ENCODE measurements around the gene CTSD. TPM values are rescaled to one million over a fixed set of nuclear protein-coding genes. Genes with fewer than 3 reads are reported as not detected.

Gene CTSD
- total RNA-seq, 1 experiment from 2014 or later: 158 TPM

- Mint-ChIP-seq H3K9me3 (no peaks in the 10 kb centered on the region), H3K4me1 (peaks cover under 1 to 4% of the 10 kb centered on the region in 2 experiments; a peak in 3 of 4 replicates), H3K36me3 (ENCODE audit: insufficient read depth in 1 of 3, low read depth in 3 of 3) (peaks cover 3 to 18% (median 10%) of the 10 kb centered on the region in 3 experiments; a peak in 6 of 7 replicates), H3K4me3 (no peak overlapping the region), H3K27me3 (ENCODE audit: low read depth) (no peaks in the 10 kb centered on the region), H3K27ac (no peak overlapping the region)
- Histone ChIP-seq H3K4me1 (ENCODE audit: insufficient read depth, low read length) (no peaks in the 10 kb centered on the region; the same call in 1 of the 2 replicates), H3K79me1 (ENCODE audit: insufficient read depth, low read depth, low read length, poor library complexity, severe bottlenecking) (peaks cover 9% of the 10 kb centered on the region), H3K27ac (ENCODE audit: insufficient read length, low read depth, low read length) (no peak overlapping the region), H3K27me3 (ENCODE audit: insufficient read depth, low read length) (no peaks in the 10 kb centered on the region), H3K9me3 (ENCODE audit: control insufficient read depth, low read depth, low read length) (no peaks in the 10 kb centered on the region), H4K20me1 (ENCODE audit: control insufficient read depth, insufficient read depth, insufficient read length) (no peaks in the 10 kb centered on the region), H2AK5ac (ENCODE audit: insufficient read length, low read length) (no peak overlapping the region), H4K91ac (ENCODE audit: insufficient read length, low read depth, low read length) (no peak overlapping the region), H3K18ac (ENCODE audit: insufficient read length, low read depth, low read length) (no peak overlapping the region), H3T11ph (ENCODE audit: low read length) (no peak overlapping the region), H2BK12ac (ENCODE audit: insufficient read length, low read depth, low read length) (no peak overlapping the region), H4K5ac (ENCODE audit: insufficient read length, low read depth, low read length) (no peak overlapping the region), H3K4me2 (ENCODE audit: insufficient read depth, insufficient read length, low read length) (no peak overlapping the region), H3K79me2 (ENCODE audit: insufficient read depth, low read length) (no peaks in the 10 kb centered on the region; the same call in 1 of the 2 replicates), H3K56ac (ENCODE audit: insufficient read length, low read depth, low read length) (no peak overlapping the region), H2AFZ (ENCODE audit: low read length) (no peak overlapping the region), H2BK120ac (ENCODE audit: low read depth, low read length, poor library complexity, severe bottlenecking) (no peak overlapping the region), H3K9ac (ENCODE audit: extremely low read depth, insufficient read length, low read length) (no peak overlapping the region), H2BK20ac (ENCODE audit: low read depth, low read length, poor library complexity, severe bottlenecking) (no peak overlapping the region), H3K4ac (ENCODE audit: low read depth, low read length) (no peak overlapping the region), H4K8ac (replicated peaks; ENCODE audit: insufficient read length, low read depth, low read length) (no peak overlapping the region), H2BK5ac (ENCODE audit: insufficient read length, low read length) (no peak overlapping the region), H2BK15ac (ENCODE audit: low read depth, low read length) (no peak overlapping the region), H3K14ac (ENCODE audit: insufficient read depth, low read length) (no peak overlapping the region), H3K23ac (ENCODE audit: insufficient read length, low read depth, low read length) (no peak overlapping the region), H3K23me2 (ENCODE audit: insufficient read length, low read depth, low read length, poor library complexity, severe bottlenecking) (peaks cover 8% of the 10 kb centered on the region)
- no peak for TF ChIP-seq CTCF (conservative IDR thresholded peaks at IDR 0.05)
- no peak for DNase-seq
- WGBS (ENCODE audit: extremely low coverage, insufficient read length, low lambda C conversion rate): no CpG with 5 or more reads among the region's 23 CpGs
Measured at GRCh38 chr11:1759151-1759850, 4.4 kb downstream of the CTSD start.
